Measurements from ENCODE around the gene NFATC2. TPM values are rescaled to one million over a fixed set of nuclear protein-coding genes. Genes with fewer than 3 reads are reported as not detected.

Gene NFATC2
- total and polyA plus RNA-seq, 2 experiments from 2014 or later, result 0.52 to 0.59 TPM

DNA sequence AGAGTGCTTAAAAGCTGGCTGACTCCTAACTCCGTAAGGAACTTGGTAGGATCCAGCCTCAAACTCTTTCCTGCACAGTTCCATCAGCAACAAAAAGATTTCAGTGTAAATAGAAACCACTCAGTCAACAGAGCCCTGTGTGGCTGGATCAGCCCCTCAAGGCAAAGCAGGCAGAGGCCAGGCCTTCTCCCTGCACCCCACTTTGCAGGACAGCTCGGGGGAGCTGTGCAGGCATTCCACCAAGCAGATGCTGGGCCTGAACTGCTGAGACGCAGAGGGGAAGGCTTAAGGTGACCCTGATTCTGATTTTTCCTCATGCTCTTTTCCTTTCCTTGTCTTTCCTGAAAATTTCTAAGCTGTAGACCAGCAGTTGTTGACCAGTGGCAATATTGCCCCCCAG, 91.5 kb downstream of the NFATC2 start (continued):
- TF ChIP-seq, protein P1, sequence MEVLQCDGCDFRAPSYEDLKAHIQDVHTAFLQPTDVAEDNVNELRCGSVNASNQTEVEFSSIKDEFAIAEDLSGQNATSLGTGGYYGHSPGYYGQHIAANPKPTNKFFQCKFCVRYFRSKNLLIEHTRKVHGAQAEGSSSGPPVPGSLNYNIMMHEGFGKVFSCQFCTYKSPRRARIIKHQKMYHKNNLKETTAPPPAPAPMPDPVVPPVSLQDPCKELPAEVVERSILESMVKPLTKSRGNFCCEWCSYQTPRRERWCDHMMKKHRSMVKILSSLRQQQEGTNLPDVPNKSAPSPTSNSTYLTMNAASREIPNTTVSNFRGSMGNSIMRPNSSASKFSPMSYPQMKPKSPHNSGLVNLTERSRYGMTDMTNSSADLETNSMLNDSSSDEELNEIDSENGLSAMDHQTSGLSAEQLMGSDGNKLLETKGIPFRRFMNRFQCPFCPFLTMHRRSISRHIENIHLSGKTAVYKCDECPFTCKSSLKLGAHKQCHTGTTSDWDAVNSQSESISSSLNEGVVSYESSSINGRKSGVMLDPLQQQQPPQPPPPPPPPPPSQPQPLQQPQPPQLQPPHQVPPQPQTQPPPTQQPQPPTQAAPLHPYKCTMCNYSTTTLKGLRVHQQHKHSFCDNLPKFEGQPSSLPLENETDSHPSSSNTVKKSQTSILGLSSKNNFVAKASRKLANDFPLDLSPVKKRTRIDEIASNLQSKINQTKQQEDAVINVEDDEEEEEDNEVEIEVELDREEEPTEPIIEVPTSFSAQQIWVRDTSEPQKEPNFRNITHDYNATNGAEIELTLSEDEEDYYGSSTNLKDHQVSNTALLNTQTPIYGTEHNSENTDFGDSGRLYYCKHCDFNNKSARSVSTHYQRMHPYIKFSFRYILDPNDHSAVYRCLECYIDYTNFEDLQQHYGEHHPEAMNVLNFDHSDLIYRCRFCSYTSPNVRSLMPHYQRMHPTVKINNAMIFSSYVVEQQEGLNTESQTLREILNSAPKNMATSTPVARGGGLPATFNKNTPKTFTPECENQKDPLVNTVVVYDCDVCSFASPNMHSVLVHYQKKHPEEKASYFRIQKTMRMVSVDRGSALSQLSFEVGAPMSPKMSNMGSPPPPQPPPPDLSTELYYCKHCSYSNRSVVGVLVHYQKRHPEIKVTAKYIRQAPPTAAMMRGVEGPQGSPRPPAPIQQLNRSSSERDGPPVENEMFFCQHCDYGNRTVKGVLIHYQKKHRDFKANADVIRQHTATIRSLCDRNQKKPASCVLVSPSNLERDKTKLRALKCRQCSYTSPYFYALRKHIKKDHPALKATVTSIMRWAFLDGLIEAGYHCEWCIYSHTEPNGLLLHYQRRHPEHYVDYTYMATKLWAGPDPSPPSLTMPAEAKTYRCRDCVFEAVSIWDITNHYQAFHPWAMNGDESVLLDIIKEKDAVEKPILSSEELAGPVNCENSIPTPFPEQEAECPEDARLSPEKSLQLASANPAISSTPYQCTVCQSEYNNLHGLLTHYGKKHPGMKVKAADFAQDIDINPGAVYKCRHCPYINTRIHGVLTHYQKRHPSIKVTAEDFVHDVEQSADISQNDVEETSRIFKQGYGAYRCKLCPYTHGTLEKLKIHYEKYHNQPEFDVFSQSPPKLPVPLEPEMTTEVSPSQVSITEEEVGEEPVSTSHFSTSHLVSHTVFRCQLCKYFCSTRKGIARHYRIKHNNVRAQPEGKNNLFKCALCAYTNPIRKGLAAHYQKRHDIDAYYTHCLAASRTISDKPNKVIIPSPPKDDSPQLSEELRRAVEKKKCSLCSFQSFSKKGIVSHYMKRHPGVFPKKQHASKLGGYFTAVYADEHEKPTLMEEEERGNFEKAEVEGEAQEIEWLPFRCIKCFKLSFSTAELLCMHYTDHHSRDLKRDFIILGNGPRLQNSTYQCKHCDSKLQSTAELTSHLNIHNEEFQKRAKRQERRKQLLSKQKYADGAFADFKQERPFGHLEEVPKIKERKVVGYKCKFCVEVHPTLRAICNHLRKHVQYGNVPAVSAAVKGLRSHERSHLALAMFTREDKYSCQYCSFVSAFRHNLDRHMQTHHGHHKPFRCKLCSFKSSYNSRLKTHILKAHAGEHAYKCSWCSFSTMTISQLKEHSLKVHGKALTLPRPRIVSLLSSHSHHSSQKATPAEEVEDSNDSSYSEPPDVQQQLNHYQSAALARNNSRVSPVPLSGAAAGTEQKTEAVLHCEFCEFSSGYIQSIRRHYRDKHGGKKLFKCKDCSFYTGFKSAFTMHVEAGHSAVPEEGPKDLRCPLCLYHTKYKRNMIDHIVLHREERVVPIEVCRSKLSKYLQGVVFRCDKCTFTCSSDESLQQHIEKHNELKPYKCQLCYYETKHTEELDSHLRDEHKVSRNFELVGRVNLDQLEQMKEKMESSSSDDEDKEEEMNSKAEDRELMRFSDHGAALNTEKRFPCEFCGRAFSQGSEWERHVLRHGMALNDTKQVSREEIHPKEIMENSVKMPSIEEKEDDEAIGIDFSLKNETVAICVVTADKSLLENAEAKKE (CRISPR knock-in tag; IDR thresholded peaks at IDR 0.05), result no peak
- TF ChIP-seq JUNB (IDR thresholded peaks at IDR 0.05; ENCODE audit: unreplicated experiment), result no peak
- no peak for TF ChIP-seq CREB1 (CRISPR knock-in tag; IDR thresholded peaks at IDR 0.05; ENCODE audit: low read depth)
- TF ChIP-seq ZNF331 (CRISPR knock-in tag; IDR thresholded peaks at IDR 0.05; ENCODE audit: low read depth), result no peak

DNA sequence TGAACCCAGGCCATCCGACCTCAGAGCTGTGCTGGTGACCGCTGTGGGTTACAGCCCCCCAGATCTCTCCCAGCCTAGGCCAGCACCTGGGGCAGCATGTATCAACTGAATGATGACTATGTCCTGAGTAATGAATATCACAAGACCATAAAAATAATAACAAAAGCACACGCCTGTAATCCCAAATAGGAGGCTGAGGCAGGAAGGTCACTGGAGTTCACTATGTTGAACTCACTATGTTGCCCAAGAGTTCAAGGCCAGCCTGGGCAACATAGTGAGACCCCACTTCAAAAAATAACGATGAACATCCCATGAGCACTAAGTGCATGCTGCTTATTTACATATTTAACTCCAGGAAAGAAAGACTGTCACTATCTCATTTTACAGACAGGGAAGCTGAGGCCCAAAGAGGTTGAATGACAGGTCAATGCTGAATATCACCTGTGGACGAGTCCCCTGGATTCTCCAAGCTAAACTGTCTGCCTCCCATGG, 92.3 kb downstream of the NFATC2 start:
- Histone ChIP-seq H3K36me3 (ENCODE audit: insufficient read depth) (no peaks in the 10 kb centered on the region), H3K9me2 (ENCODE audit: insufficient read depth) (no peaks in the 10 kb centered on the region), H4K20me1 (replicated peaks; ENCODE audit: insufficient read depth) (no peaks in the 10 kb centered on the region), H3K27ac (ENCODE audit: low read depth) (no peak overlapping the region), H3K27me3 (ENCODE audit: insufficient read depth) (no peaks in the 10 kb centered on the region), H3K79me2 (replicated peaks; ENCODE audit: insufficient read depth) (no peaks in the 10 kb centered on the region), H3K4me2 (no peak overlapping the region), H3K4me3 (no peak overlapping the region), H2AFZ (no peak overlapping the region), H3K4me1 (ENCODE audit: insufficient read depth) (no peaks in the 10 kb centered on the region), H3F3A (replicated peaks; ENCODE audit: low read depth) (no peaks in the 10 kb centered on the region)
- Mint-ChIP-seq H3K9me3 (no peaks in the 10 kb centered on the region), H3K27ac (no peak overlapping the region), H3K27me3 (ENCODE audit: insufficient read depth, low read depth, poor library complexity) (peaks cover 5% of the 10 kb centered on the region), H3K4me3 (no peak overlapping the region), H3K36me3 (ENCODE audit: low read depth) (no peaks in the 10 kb centered on the region; the same call in 2 of the 3 replicates), H3K4me1 (peaks cover 11% of the 10 kb centered on the region)
- ATAC-seq (no peak), DNase-seq (ENCODE audit: low spot score) (no peak)
- TF ChIP-seq, protein P2, sequence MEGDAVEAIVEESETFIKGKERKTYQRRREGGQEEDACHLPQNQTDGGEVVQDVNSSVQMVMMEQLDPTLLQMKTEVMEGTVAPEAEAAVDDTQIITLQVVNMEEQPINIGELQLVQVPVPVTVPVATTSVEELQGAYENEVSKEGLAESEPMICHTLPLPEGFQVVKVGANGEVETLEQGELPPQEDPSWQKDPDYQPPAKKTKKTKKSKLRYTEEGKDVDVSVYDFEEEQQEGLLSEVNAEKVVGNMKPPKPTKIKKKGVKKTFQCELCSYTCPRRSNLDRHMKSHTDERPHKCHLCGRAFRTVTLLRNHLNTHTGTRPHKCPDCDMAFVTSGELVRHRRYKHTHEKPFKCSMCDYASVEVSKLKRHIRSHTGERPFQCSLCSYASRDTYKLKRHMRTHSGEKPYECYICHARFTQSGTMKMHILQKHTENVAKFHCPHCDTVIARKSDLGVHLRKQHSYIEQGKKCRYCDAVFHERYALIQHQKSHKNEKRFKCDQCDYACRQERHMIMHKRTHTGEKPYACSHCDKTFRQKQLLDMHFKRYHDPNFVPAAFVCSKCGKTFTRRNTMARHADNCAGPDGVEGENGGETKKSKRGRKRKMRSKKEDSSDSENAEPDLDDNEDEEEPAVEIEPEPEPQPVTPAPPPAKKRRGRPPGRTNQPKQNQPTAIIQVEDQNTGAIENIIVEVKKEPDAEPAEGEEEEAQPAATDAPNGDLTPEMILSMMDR (conservative IDR thresholded peaks at IDR 0.05; ENCODE audit: low read depth in 2 of 2), result no peak
- TF ChIP-seq CREB1 (CRISPR knock-in tag; IDR thresholded peaks at IDR 0.05; ENCODE audit: low read depth) (no peak), ETS1 (IDR thresholded peaks at IDR 0.05) (no peak), STAT1 (IDR thresholded peaks at IDR 0.05; ENCODE audit: unreplicated experiment) (no peak), EZH2 (IDR thresholded peaks at IDR 0.05; ENCODE audit: low read depth, unreplicated experiment) (no peak), POLR2AphosphoS5 (IDR thresholded peaks at IDR 0.05; ENCODE audit: low read depth) (no peak), NANOG (IDR thresholded peaks at IDR 0.05; ENCODE audit: borderline replicate concordance) (no peak), EZH2phosphoT487 (IDR thresholded peaks at IDR 0.05; ENCODE audit: unreplicated experiment) (no peak), REST (IDR thresholded peaks at IDR 0.05; ENCODE audit: unreplicated experiment) (no peak), JUNB (IDR thresholded peaks at IDR 0.05; ENCODE audit: unreplicated experiment) (no peak), ZNF331 (CRISPR knock-in tag; IDR thresholded peaks at IDR 0.05; ENCODE audit: low read depth) (no peak)
